Measurements from ENCODE around the gene SLC15A2. TPM values are rescaled to one million over a fixed set of nuclear protein-coding genes. Genes with fewer than 3 reads are reported as not detected.

The SLC15A2 gene
- total RNA-seq, 1 donor from 2014 or later: 5.7 TPM

- intact Hi-C loops (cut with micrococcal nuclease): loop anchor here (5.0 kb wide), 1 partner anchor 112 kb away; no protein-coding TSS in a partner anchor
Measured at GRCh38 chr3:121979734-121980449, 85.7 kb downstream of the SLC15A2 start.

DNA sequence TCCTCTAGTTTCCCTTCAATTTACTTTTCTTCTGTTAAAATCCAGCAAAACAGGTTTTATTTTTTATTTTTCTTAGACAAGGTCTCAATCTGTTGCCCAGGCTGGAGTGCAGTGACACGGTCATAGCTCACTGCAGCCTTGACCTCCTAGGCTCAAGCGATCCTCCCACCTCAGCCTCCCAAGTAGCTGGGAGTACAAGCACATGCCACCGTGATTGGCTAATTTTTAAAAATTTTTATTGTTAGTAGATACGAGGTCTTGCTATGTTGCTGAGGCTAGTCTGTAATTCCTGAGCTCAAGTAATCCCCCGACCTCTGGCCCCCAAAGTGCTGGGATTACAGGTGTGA is 86.2 kb downstream of the SLC15A2 start:
- intact Hi-C loops (cut with micrococcal nuclease): loop anchor here (5.0 kb wide), 1 partner anchor 112 kb away; no protein-coding TSS in a partner anchor

GRCh38 chr3:121981473-121981872 is 87.3 kb downstream of the SLC15A2 start:
- intact Hi-C loops (cut with micrococcal nuclease): loop anchor here (5.0 kb wide), 1 partner anchor 111 kb away; no protein-coding TSS in a partner anchor

DNA sequence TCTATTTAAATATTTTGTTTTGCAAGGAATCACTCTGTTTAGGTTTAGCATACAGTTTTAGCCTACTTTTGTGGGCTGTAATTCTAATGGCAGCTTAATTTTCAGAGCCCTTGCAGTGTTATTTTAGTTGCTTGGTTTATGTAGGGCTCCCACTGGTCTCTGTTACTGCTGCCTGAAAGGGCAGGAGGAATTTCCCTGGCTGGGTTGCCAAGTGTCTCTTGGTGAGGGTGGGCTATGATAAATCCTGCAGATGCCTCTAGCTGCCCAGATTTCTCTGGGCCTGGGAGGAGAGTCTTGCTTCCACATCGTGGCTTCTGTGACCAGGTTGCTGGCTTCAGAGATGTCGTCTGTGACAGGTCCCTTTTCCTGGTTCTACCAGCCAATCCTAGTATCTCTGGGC is 91.6 kb downstream of the SLC15A2 start:
- intact Hi-C loops (cut with micrococcal nuclease): no loop called here

DNA sequence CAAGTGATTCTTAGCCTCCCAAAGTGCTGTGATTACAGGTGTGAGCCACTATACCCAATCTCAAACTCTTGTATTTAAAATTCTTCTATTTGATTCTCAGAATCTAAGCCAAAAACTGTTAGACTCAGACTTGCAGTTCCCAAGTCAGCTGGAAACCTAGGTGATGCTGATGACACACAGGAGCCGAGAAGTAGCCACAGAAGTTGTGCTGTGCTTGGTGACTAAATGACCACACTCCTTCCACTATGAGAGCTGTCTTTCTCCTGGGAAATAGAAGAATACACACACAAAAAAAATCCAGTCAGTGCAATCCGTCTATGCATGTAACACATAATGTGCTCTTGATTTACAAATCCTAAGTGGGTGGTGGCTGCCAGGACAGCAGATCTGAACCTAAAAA is 93.9 kb downstream of the SLC15A2 start:
- intact Hi-C loops (cut with micrococcal nuclease): no loop called here

- intact Hi-C loops (cut with micrococcal nuclease): no loop called here
Measured at GRCh38 chr3:121989943-121990342, 95.7 kb downstream of the SLC15A2 start.

DNA sequence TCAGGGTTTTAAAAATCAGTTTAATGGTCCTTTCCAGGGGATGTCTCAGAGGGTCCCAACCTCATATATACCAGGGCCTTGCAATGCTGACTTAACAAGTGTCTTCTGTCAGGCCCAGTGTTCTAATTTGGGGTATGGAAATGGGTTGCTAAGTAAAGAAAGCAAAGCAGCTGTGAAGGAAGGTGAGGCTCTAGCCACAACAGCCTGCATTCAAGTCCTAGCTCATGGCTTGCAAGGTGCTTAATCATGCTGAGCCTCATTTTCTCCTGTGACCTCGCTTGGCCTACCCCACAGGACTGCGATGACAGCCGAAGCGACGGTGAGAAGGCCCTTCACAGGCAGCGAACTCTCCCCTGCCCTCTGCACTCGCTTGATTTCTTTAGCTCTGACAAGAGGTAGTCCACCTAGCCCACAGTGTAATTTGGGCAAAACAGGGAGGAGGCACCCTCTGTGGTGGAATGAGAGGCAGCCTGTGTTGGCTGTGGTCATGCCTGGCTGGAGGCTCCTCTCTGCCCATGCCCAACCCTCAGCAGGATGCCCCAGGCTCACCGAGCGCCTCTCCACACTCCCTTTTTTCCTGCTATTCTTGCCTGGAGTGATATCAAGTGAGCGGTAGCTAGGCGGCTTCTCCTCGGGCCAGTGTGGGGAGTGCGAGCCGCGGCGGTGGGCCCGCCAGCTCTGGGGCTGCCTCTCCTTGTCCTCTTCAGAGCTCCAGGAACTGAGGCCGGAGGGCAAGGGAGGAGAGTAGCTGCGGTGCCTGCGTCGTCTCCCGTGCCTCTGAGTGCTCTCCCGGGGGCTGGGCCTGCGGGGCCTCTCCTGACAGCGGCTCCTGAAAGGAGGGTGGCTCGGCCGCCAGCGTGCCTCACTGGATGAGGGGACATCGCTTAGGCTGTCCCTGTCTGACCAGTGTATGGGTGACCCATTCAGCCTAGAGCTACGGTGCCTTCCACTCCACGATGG is 98.7 kb downstream of the SLC15A2 start:
- intact Hi-C loops (cut with micrococcal nuclease): no loop called here

Other genes with a start within 250 kb of the SLC15A2 start
- 383 and 397 TPM in 2 replicates for gene HCLS1, start 233.5 kb upstream of the SLC15A2 start, total RNA-seq
- gene GOLGB1, start 144.7 kb upstream of the SLC15A2 start, total RNA-seq: 40.4 and 42.0 TPM in 2 replicates
- gene IQCB1, start 59.3 kb upstream of the SLC15A2 start, total RNA-seq: 32.2 and 39.1 TPM in 2 replicates
- gene EAF2, start 59.2 kb upstream of the SLC15A2 start, total RNA-seq: 17.0 and 19.2 TPM in 2 replicates
- gene ILDR1, start 127.8 kb downstream of the SLC15A2 start, total RNA-seq: 0.27 and 0.37 TPM in 2 replicates
- 5.4 and 6.4 TPM in 2 replicates for gene CD86, start 161.0 kb downstream of the SLC15A2 start, total RNA-seq

Measured in T-helper 1 cell treated with Interleukin-12 subunit alpha and Interleukin-12 subunit beta and Interleukin-4 antibody, amounts not matched to agents 30 ng/mL and 1 ng/mL, for 36 hours (primary cell).